Neural cell (in vitro differentiated cells): ENCODE results near the gene SCTR. TPM values are rescaled to one million over a fixed set of nuclear protein-coding genes. Genes with fewer than 3 reads are reported as not detected.

ENCODE experiments used
- H2AFZ ChIP-seq: fragments of 200-600, 300-800 bp; sonication (generic), shearing (Covaris generic); 2 replicates; pipeline ENCODE4 v1.6.0; 2014; ENCODE audit warnings: low read depth, mild to moderate bottlenecking, antibody characterized with exemption, low read length, moderate library complexity
- H3F3A ChIP-seq: fragments of 200-600 bp; shearing (Covaris generic); 2 replicates; pipeline ENCODE4 v1.6.1; 2016; ENCODE audit warnings: mild to moderate bottlenecking, moderate library complexity, mixed read lengths, antibody characterized with exemption, low read length; ENCODE audit not compliant: insufficient read depth, poor library complexity, severe bottlenecking
- H3K27ac ChIP-seq: fragments of 200-600, 300-800 bp; sonication (generic), shearing (Covaris generic); 2 replicates; pipeline ENCODE4 v1.5.1; 2014; ENCODE audit warnings: mild to moderate bottlenecking, low read length, moderate library complexity
- H3K27me3 ChIP-seq: fragments of 300-800, 200-600 bp; sonication (generic), shearing (Covaris generic); 2 replicates; pipeline ENCODE4 v1.6.0; 2014; ENCODE audit warnings: mild to moderate bottlenecking, low read depth, low read length, moderate library complexity; ENCODE audit not compliant: insufficient read depth
- H3K36me3 ChIP-seq: fragments of 300-800, 200-600 bp; sonication (generic), shearing (Covaris generic); 2 replicates; pipeline ENCODE4 v1.5.1; 2014; ENCODE audit warnings: mild to moderate bottlenecking, antibody characterized with exemption, low read length, moderate library complexity; ENCODE audit not compliant: insufficient read depth
- H3K4me2 ChIP-seq: fragments of 300-800, 200-600 bp; sonication (generic), shearing (Covaris generic); 2 replicates; pipeline ENCODE4 v1.6.0; 2014; ENCODE audit warnings: mild to moderate bottlenecking, low read length
- H3K4me3 ChIP-seq: fragments of 300-800, 200-600 bp; sonication (generic), shearing (Covaris generic); 2 replicates; pipeline ENCODE4 v1.5.1; 2014; ENCODE audit warnings: mild to moderate bottlenecking, low read length, moderate library complexity
- H3K79me2 ChIP-seq: fragments of 200-600 bp; shearing (Covaris generic); replicated peaks from 2 replicates; pipeline ENCODE4 v1.6.0; 2014; ENCODE audit warnings: mild to moderate bottlenecking, low read length, moderate library complexity; ENCODE audit not compliant: insufficient read depth
- H3K9ac ChIP-seq: fragments of 300-800, 200-600 bp; sonication (generic), shearing (Covaris generic); 2 replicates; pipeline ENCODE4 v1.6.1; 2016; ENCODE audit warnings: mild to moderate bottlenecking, low read length, mixed read lengths
- H3K9me2 ChIP-seq: fragments of 200-600 bp; shearing (Covaris generic); 2 replicates; pipeline ENCODE4 v1.6.1; 2016; ENCODE audit warnings: mild to moderate bottlenecking, low read length, mixed read lengths; ENCODE audit not compliant: insufficient read depth
- H3K9me3 ChIP-seq: fragments of 200-600, 300-800 bp; sonication (generic), shearing (Covaris generic); 2 replicates; pipeline ENCODE4 v1.6.1; 2016; ENCODE audit warnings: mild to moderate bottlenecking, mixed run types, low read length, moderate library complexity, mixed read lengths
- H4K20me1 ChIP-seq: fragments of 200-600 bp; shearing (Covaris generic); 2 replicates; pipeline ENCODE4 v1.6.1; 2016; ENCODE audit warnings: mild to moderate bottlenecking, mixed run types; ENCODE audit not compliant: insufficient read depth
- CTCF ChIP-seq: fragments of 450-650 bp; IDR thresholded peaks from 2 replicates; pipeline ENCODE4 v1.5.1; 2014; ENCODE audit warnings: antibody characterized with exemption, mild to moderate bottlenecking, moderate library complexity; ENCODE audit not compliant: poor library complexity, severe bottlenecking
- EP300 ChIP-seq: fragments of 450-650 bp; conservative IDR thresholded peaks from 2 replicates; pipeline ENCODE4 v1.6.1; 2014; ENCODE audit warnings: antibody characterized with exemption, mild to moderate bottlenecking, moderate library complexity; ENCODE audit not compliant: poor library complexity, severe bottlenecking
- EZH2 ChIP-seq: fragments of 200-600, 300-800 bp; shearing (Covaris generic), sonication (generic); IDR thresholded peaks from 2 replicates; pipeline ENCODE4 v1.6.1; 2014; ENCODE audit warnings: antibody characterized with exemption, low read length, borderline replicate concordance, mild to moderate bottlenecking; ENCODE audit not compliant: insufficient read depth, poor library complexity, severe bottlenecking
- MXI1 ChIP-seq: fragments of 450-650 bp; conservative IDR thresholded peaks from 2 replicates; pipeline ENCODE4 v1.6.1; 2014; ENCODE audit warnings: antibody characterized with exemption, mild to moderate bottlenecking; ENCODE audit not compliant: poor library complexity, severe bottlenecking
- POLR2AphosphoS5 ChIP-seq: IDR thresholded peaks from 2 replicates; pipeline ENCODE4 v1.6.1; 2012
- RAD21 ChIP-seq: fragments of 450-650 bp; conservative IDR thresholded peaks from 2 replicates; pipeline ENCODE4 v1.6.1; 2014; ENCODE audit warnings: antibody characterized with exemption, mild to moderate bottlenecking, moderate library complexity
- REST ChIP-seq: IDR thresholded peaks from 2 replicates; pipeline ENCODE4 v1.6.1; 2012; ENCODE audit warnings: borderline replicate concordance
- SMC3 ChIP-seq: fragments of 450-650 bp; conservative IDR thresholded peaks from 2 replicates; pipeline ENCODE4 v1.6.1; 2014; ENCODE audit warnings: antibody characterized with exemption, mild to moderate bottlenecking, moderate library complexity; ENCODE audit not compliant: poor library complexity
- TAF1 ChIP-seq: IDR thresholded peaks from 2 replicates; pipeline ENCODE4 v1.6.1; 2012; ENCODE audit warnings: low read depth
- polyA plus RNA-seq: library from polyadenylated mRNA; depleted of rRNA; stranded (reverse); fragments of >200 nt; gene quantifications from 2 replicates; pipeline ENCODE4 v1.2.3, GENCODE V29; 2014

SCTR gene
- polyA plus RNA-seq, 1 donor from 2014 or later: 0.12 TPM

- Histone ChIP-seq H3K4me3 (no peak overlapping the region), H3F3A (no peaks in the 10 kb centered on the region), H4K20me1 (no peaks in the 10 kb centered on the region), H3K9me3 (peaks cover 6% of the 10 kb centered on the region), H3K4me2 (no peak overlapping the region), H3K79me2 (no peaks in the 10 kb centered on the region), H3K36me3 (no peaks in the 10 kb centered on the region), H3K27ac (no peak overlapping the region), H3K27me3 (no peaks in the 10 kb centered on the region), H3K9ac (no peak overlapping the region), H3K9me2 (no peaks in the 10 kb centered on the region), H2AFZ (no peak overlapping the region)
- TF ChIP-seq TAF1 (no peak), EZH2 (no peak), MXI1 (no peak), CTCF (no peak), POLR2AphosphoS5 (no peak), EP300 (no peak), RAD21 (no peak), REST (no peak), SMC3 (no peak)
Observed at GRCh38 chr2:119419065-119419464, 105.2 kb downstream of the SCTR start.

- no peak for TF ChIP-seq TAF1
- TF ChIP-seq REST: no peak
- TF ChIP-seq EZH2: no peak
- no peak for TF ChIP-seq MXI1
- TF ChIP-seq SMC3: no peak
- TF ChIP-seq CTCF: no peak
- TF ChIP-seq POLR2AphosphoS5: no peak
- TF ChIP-seq RAD21: no peak
- TF ChIP-seq EP300: no peak
- Histone ChIP-seq H3K4me2 (no peak overlapping the region), H2AFZ (no peak overlapping the region), H3K27ac (no peak overlapping the region), H3K36me3 (no peaks in the 10 kb centered on the region), H3K79me2 (no peaks in the 10 kb centered on the region), H3K9me3 (peaks cover 6% of the 10 kb centered on the region), H4K20me1 (no peaks in the 10 kb centered on the region), H3K27me3 (no peaks in the 10 kb centered on the region), H3K4me3 (no peak overlapping the region), H3F3A (no peaks in the 10 kb centered on the region), H3K9me2 (no peaks in the 10 kb centered on the region), H3K9ac (no peak overlapping the region)
Observed at GRCh38 chr2:119417908-119418307, 106.4 kb downstream of the SCTR start.
